Measurements from ENCODE around the gene SPATA2L. TPM values are rescaled to one million over a fixed set of nuclear protein-coding genes. Genes with fewer than 3 reads are reported as not detected.
A peak's percentile ranks its signal among the peaks of the same experiment; 100 is the strongest.

SPATA2L gene
- total and polyA plus RNA-seq, 2 of the 13 experiments (the other 11 are each of a cell fraction or from before 2014, with no cell fraction given): 9.1 to 20.7 TPM

DNA sequence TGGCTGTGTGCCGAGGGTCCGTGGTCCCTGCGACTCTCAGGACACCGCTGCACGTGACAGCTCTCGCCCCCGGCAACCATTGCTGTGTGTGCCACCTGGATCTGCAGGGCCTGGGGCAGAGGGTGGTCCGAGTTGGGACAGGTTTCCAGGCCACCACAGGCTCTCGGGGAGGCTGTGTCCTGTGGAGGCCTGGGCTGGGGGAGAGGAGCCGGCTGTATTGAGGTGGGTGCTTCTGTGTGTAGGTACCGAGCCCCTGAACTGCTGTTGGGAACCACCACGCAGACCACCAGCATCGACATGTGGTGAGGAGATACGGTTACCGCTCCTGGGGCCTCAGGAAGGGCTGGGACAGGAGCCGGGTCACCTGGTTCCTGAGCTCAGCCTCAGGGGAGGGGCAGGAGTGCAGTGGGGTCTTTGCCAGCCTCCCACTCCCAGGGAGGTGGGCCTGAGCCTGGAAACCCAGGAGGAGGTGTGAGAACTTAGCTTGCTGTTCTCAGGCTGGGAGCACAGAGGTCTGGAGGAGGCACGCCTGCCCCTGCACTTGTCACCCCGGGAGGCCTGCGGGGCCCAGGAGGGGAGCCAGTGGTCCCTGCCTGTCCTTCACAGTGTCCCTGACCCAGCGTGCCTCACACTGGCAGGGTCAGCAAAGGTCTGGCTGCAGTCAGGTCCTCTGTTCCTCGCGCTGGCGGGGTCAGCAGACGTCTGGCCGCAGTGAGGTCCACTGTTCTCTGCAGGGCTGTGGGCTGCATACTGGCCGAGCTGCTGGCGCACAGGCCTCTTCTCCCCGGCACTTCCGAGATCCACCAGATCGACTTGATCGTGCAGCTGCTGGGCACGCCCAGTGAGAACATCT, 7.3 kb downstream of the SPATA2L start (continued):
- TF ChIP-seq, protein P1, sequence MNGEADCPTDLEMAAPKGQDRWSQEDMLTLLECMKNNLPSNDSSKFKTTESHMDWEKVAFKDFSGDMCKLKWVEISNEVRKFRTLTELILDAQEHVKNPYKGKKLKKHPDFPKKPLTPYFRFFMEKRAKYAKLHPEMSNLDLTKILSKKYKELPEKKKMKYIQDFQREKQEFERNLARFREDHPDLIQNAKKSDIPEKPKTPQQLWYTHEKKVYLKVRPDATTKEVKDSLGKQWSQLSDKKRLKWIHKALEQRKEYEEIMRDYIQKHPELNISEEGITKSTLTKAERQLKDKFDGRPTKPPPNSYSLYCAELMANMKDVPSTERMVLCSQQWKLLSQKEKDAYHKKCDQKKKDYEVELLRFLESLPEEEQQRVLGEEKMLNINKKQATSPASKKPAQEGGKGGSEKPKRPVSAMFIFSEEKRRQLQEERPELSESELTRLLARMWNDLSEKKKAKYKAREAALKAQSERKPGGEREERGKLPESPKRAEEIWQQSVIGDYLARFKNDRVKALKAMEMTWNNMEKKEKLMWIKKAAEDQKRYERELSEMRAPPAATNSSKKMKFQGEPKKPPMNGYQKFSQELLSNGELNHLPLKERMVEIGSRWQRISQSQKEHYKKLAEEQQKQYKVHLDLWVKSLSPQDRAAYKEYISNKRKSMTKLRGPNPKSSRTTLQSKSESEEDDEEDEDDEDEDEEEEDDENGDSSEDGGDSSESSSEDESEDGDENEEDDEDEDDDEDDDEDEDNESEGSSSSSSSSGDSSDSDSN (CRISPR knock-in tag; IDR thresholded peaks at IDR 0.05): peak; percentile 52; the same call in 1 of the 2 replicates
- no peak for TF ChIP-seq HOXA9 (CRISPR knock-in tag; IDR thresholded peaks at IDR 0.05; ENCODE audit: borderline replicate concordance)
- no peak for TF ChIP-seq CREB1 (IDR thresholded peaks at IDR 0.05)
- no peak for TF ChIP-seq CREB1 (CRISPR knock-in tag; IDR thresholded peaks at IDR 0.05)
- TF ChIP-seq ZC3H13 (CRISPR knock-in tag; IDR thresholded peaks at IDR 0.05): no peak
- TF ChIP-seq, protein P2, sequence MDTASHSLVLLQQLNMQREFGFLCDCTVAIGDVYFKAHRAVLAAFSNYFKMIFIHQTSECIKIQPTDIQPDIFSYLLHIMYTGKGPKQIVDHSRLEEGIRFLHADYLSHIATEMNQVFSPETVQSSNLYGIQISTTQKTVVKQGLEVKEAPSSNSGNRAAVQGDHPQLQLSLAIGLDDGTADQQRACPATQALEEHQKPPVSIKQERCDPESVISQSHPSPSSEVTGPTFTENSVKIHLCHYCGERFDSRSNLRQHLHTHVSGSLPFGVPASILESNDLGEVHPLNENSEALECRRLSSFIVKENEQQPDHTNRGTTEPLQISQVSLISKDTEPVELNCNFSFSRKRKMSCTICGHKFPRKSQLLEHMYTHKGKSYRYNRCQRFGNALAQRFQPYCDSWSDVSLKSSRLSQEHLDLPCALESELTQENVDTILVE (CRISPR knock-in tag; IDR thresholded peaks at IDR 0.05): no peak
- no peak for TF ChIP-seq ZNF496 (CRISPR knock-in tag; IDR thresholded peaks at IDR 0.05; ENCODE audit: insufficient replicate concordance)
- TF ChIP-seq ZNF317 (CRISPR knock-in tag; IDR thresholded peaks at IDR 0.05): no peak
- TF ChIP-seq MIER2 (CRISPR knock-in tag; IDR thresholded peaks at IDR 0.05): no peak
- no peak for TF ChIP-seq SMC3 (IDR thresholded peaks at IDR 0.05; ENCODE audit: low read length)
- TF ChIP-seq SALL2 (CRISPR knock-in tag; IDR thresholded peaks at IDR 0.05): no peak
- TF ChIP-seq KMT2A (CRISPR knock-in tag; IDR thresholded peaks at IDR 0.05): 0 out of 2 replicates have a peak, but pooled peaks have one; percentile 27
- no peak for TF ChIP-seq ZNF816 (CRISPR knock-in tag; IDR thresholded peaks at IDR 0.05; ENCODE audit: borderline replicate concordance)
- TF ChIP-seq AGO1 (IDR thresholded peaks at IDR 0.05; ENCODE audit: low read depth, low read length, poor library complexity, severe bottlenecking): peak; percentile 82
- peak; percentile 61; the same call in 1 of the 2 replicates for TF ChIP-seq ZNF431 (CRISPR knock-in tag; IDR thresholded peaks at IDR 0.05; ENCODE audit: borderline replicate concordance, low read depth)
- TF ChIP-seq FOXM1 (CRISPR knock-in tag; IDR thresholded peaks at IDR 0.05): no peak
- TF ChIP-seq ZFP41 (CRISPR knock-in tag; IDR thresholded peaks at IDR 0.05; ENCODE audit: borderline replicate concordance): no peak
- peak; percentile 90 for TF ChIP-seq BCL6 (CRISPR knock-in tag; IDR thresholded peaks at IDR 0.05)
- TF ChIP-seq, protein P3, sequence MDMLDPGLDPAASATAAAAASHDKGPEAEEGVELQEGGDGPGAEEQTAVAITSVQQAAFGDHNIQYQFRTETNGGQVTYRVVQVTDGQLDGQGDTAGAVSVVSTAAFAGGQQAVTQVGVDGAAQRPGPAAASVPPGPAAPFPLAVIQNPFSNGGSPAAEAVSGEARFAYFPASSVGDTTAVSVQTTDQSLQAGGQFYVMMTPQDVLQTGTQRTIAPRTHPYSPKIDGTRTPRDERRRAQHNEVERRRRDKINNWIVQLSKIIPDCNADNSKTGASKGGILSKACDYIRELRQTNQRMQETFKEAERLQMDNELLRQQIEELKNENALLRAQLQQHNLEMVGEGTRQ (IDR thresholded peaks at IDR 0.05; ENCODE audit: low read depth, low read length): no peak
- TF ChIP-seq, protein P3 (CRISPR knock-in tag; IDR thresholded peaks at IDR 0.05; ENCODE audit: borderline replicate concordance): no peak
- TF ChIP-seq GABPA (IDR thresholded peaks at IDR 0.05; ENCODE audit: low read depth, low read length): no peak
- TF ChIP-seq GABPA (CRISPR knock-in tag; IDR thresholded peaks at IDR 0.05; ENCODE audit: low read depth): no peak
- no peak for TF ChIP-seq CBX1 (IDR thresholded peaks at IDR 0.05; ENCODE audit: low read depth)
- TF ChIP-seq CBX2 (IDR thresholded peaks at IDR 0.05; ENCODE audit: low read depth, low read length): no peak
- TF ChIP-seq CBX2 (CRISPR knock-in tag; IDR thresholded peaks at IDR 0.05; ENCODE audit: low read depth): no peak
- no peak for TF ChIP-seq ZNF367 (CRISPR knock-in tag; IDR thresholded peaks at IDR 0.05; ENCODE audit: borderline replicate concordance)
- TF ChIP-seq PCBP2 (optimal IDR thresholded peaks at IDR 0.05; ENCODE audit: low read depth, low read length, poor library complexity, severe bottlenecking): no peak
